B cell (primary cell): ENCODE results near the gene HAUS3. TPM values are rescaled to one million over a fixed set of nuclear protein-coding genes. Genes with fewer than 3 reads are reported as not detected.

Experiments used
- ATAC-seq: fragments of 200-7000 bp; cut with Tn5 transposase; one replicate; pipeline ENCODE4 v1.10.0; 2021; ENCODE audit warnings: low read depth, mild to moderate bottlenecking, moderate number of reproducible peaks, moderate library complexity
- CTCF ChIA-PET: fragments of 350-600 bp; sonication (Branson Sonifier 250); formaldehyde crosslinking; loops from one replicate; lab custom pipeline; 2021; ENCODE audit warnings: antibody characterized with exemption, inconsistent platforms; lab: Charles Lee
- POLR2A ChIA-PET: fragments of 350-600 bp; sonication (Branson Sonifier 250); formaldehyde crosslinking; loops from one replicate; lab custom pipeline; 2021; ENCODE audit warnings: antibody characterized with exemption; lab: Charles Lee
- DNase-seq: peaks from one replicate; pipeline ENCODE4 v3.0.0; 2013
- H2AFZ ChIP-seq: 2 replicates; pipeline ENCODE4 v1.6.1; 2012; ENCODE audit warnings: mild to moderate bottlenecking, low read depth, low read length; ENCODE audit not compliant: insufficient read depth, poor library complexity, severe bottlenecking
- H3K27ac ChIP-seq, 2 donors: 1 replicate in 1 of 2; 2 replicates in 1 of 2; pipeline ENCODE4 v1.5.1; 2012 to 2013; ENCODE audit warnings: low read length in 2 of 2, mild to moderate bottlenecking in 2 of 2, moderate library complexity in 1 of 2
- H3K27me3 ChIP-seq, 4 experiments: fragments of 200-600 bp in 1 of 4; sonication (generic) in 1 of 4; replicated peaks in 1 of 4; 1 replicate in 2 of 4; 2 replicates in 2 of 4; pipeline versions ENCODE4 v1.6.1 to v1.7.0; 2013 to 2016; ENCODE audit warnings: low read length in 3 of 4, mild to moderate bottlenecking in 2 of 4, mixed read lengths in 1 of 4, moderate library complexity in 1 of 4; ENCODE audit not compliant: insufficient read depth in 4 of 4, control insufficient read depth in 3 of 4; ENCODE audit errors: control extremely low read depth in 1 of 4
- H3K36me3 ChIP-seq, 2 experiments: replicated peaks in 1 of 2; 1 replicate in 1 of 2; 2 replicates in 1 of 2; pipeline versions ENCODE4 v1.6.1 to v1.7.1; 2013; ENCODE audit warnings: low read length in 1 of 2; ENCODE audit not compliant: insufficient read depth in 2 of 2, control insufficient read depth in 1 of 2; ENCODE audit errors: control extremely low read depth in 1 of 2, extremely low read depth in 1 of 2
- H3K4me1 ChIP-seq, 2 donors: fragments of 200-600 bp in 1 of 2; sonication (generic) in 1 of 2; 1 replicate in 1 of 2; 2 replicates in 1 of 2; pipeline versions ENCODE4 v1.5.1 to v1.6.1; 2013 to 2017; ENCODE audit warnings: low read length in 2 of 2; ENCODE audit not compliant: control insufficient read depth in 2 of 2, insufficient read depth in 2 of 2
- H3K4me2 ChIP-seq: replicated peaks from 2 replicates; pipeline ENCODE3; 2012; ENCODE audit warnings: mild to moderate bottlenecking, low read depth, low read length; ENCODE audit not compliant: poor library complexity, severe bottlenecking
- H3K4me3 ChIP-seq, 5 experiments: fragments of 200-600 bp in 1 of 5; sonication (generic) in 1 of 5; 1 replicate in 3 of 5; 2 replicates in 2 of 5; pipeline versions ENCODE4 v1.5.1 to v1.7.0; 2011 to 2016; ENCODE audit warnings: low read length in 4 of 5, mild to moderate bottlenecking in 4 of 5, low read depth in 2 of 5, control low read depth in 1 of 5, moderate library complexity in 1 of 5; ENCODE audit not compliant: insufficient read depth in 1 of 5; ENCODE audit errors: control extremely low read depth in 1 of 5, extremely low read depth in 1 of 5
- H3K79me2 ChIP-seq: fragments of 200-600 bp; sonication (generic); one replicate; pipeline ENCODE4 v1.6.0; 2016; ENCODE audit warnings: low read length; ENCODE audit not compliant: control insufficient read depth, insufficient read depth
- H3K9ac ChIP-seq: fragments of 200-600 bp; sonication (generic); 2 replicates; pipeline ENCODE4 v1.6.1; 2017; ENCODE audit warnings: mild to moderate bottlenecking, low read length, moderate library complexity
- H3K9me3 ChIP-seq, 3 donors: one replicate each; pipeline versions ENCODE4 v1.6.1 to v1.7.1; 2013; ENCODE audit warnings: low read length in 2 of 3; ENCODE audit not compliant: control insufficient read depth in 2 of 3, insufficient read depth in 1 of 3; ENCODE audit errors: control extremely low read depth in 1 of 3
- H4K20me1 ChIP-seq: 2 replicates; pipeline ENCODE4 v1.6.0; 2012; ENCODE audit warnings: mild to moderate bottlenecking, low read length; ENCODE audit not compliant: insufficient read depth, control insufficient read depth, poor library complexity, severe bottlenecking
- H3K27ac Mint-ChIP-seq: one replicate; pipeline ENCODE4 v1.8.0; 2021; ENCODE audit warnings: mixed read lengths
- H3K27me3 Mint-ChIP-seq: one replicate; pipeline ENCODE4 v1.8.0; 2021; ENCODE audit warnings: mixed read lengths
- H3K4me1 Mint-ChIP-seq: one replicate; pipeline ENCODE4 v1.8.0; 2021; ENCODE audit warnings: mixed read lengths
- H3K4me3 Mint-ChIP-seq: one replicate; pipeline ENCODE4 v1.8.0; 2021; ENCODE audit warnings: mixed read lengths
- H3K9me3 Mint-ChIP-seq: one replicate; pipeline ENCODE4 v1.8.0; 2022; ENCODE audit warnings: mixed read lengths; ENCODE audit not compliant: insufficient read depth
- EZH2 ChIP-seq: IDR thresholded peaks from 2 replicates; pipeline ENCODE4 v1.6.1; 2012; ENCODE audit warnings: borderline replicate concordance, low read depth, mild to moderate bottlenecking, moderate library complexity, low read length; ENCODE audit not compliant: insufficient read depth, poor library complexity, severe bottlenecking
- WGBS: methylation state at CpG from one replicate; pipeline ENCODE4 v1.1.5; 2013; ENCODE audit warnings: missing lambda C conversion rate; ENCODE audit not compliant: insufficient coverage; 5-methylcytosine and 5-hydroxymethylcytosine counted together
- intact Hi-C: fragments of 100-400 bp; cut with micrococcal nuclease; formaldehyde crosslinking; loops from one replicate; pipeline ENCODE4 v1.10.0; 2022
- polyA plus RNA-seq: library from polyadenylated mRNA; depleted of rRNA; stranded (reverse); fragments of >200 nt; gene quantifications from 2 replicates; pipeline ENCODE4 v1.2.3, GENCODE V29; 2012
- total RNA-seq, 2 donors: library from RNA; stranded (reverse); fragments of 120-200 nt in 1 of 2; gene quantifications; 1 replicate in 1 of 2; 2 replicates in 1 of 2; pipeline versions ENCODE4 v1.2.3 to v1.2.4, GENCODE V29; 2013 to 2022
- TF ChIP-seq, protein P1 (sequence below): fragments of 200-600 bp; IDR thresholded peaks from one replicate; pipeline ENCODE4 v1.8.0; 2022; ENCODE audit warnings: antibody characterized with exemption, mild to moderate bottlenecking

Gene HAUS3
- total and polyA plus RNA-seq, 2 donors (not counting 1 experiment from before 2014, with no cell fraction given): 8.2 to 26.5 TPM

- ATAC-seq (no peak), DNase-seq (no peak)
- Histone ChIP-seq H3K9me3 (no peaks in the 10 kb centered on the region), H3K79me2 (peaks cover 59% of the 10 kb centered on the region), H3K27ac (peak overlapping the region in 1 of 2 donors; percentile 67), H3K4me1 (peaks cover 23 to 47% of the 10 kb centered on the region in 2 donors), H3K36me3 (peaks cover 0 to 22% of the 10 kb centered on the region in 2 experiments), H3K4me2 (peak overlapping the region; percentile 99), H3K27me3 (no peaks in the 10 kb centered on the region), H3K4me3 (peak overlapping the region in 4 of 5 experiments; percentile 77 to 87 (median 84)), H3K9ac (peak overlapping the region; percentile 79), H4K20me1 (peaks cover 57% of the 10 kb centered on the region), H2AFZ (peak overlapping the region; percentile 56)
- POLR2A ChIA-PET: interaction anchor here (1.0 kb wide), 1 partner anchor 19 kb away, joined by 8 read pairs; the partner anchor contains the start of genes HAUS3 and POLN
- Mint-ChIP-seq H3K4me3 (peak overlapping the region; percentile 79), H3K9me3 (no peaks in the 10 kb centered on the region), H3K27ac (peak overlapping the region; percentile 68), H3K27me3 (no peaks in the 10 kb centered on the region), H3K4me1 (peaks cover 26% of the 10 kb centered on the region)
- TF ChIP-seq EZH2: no peak
- TF ChIP-seq, protein P1, sequence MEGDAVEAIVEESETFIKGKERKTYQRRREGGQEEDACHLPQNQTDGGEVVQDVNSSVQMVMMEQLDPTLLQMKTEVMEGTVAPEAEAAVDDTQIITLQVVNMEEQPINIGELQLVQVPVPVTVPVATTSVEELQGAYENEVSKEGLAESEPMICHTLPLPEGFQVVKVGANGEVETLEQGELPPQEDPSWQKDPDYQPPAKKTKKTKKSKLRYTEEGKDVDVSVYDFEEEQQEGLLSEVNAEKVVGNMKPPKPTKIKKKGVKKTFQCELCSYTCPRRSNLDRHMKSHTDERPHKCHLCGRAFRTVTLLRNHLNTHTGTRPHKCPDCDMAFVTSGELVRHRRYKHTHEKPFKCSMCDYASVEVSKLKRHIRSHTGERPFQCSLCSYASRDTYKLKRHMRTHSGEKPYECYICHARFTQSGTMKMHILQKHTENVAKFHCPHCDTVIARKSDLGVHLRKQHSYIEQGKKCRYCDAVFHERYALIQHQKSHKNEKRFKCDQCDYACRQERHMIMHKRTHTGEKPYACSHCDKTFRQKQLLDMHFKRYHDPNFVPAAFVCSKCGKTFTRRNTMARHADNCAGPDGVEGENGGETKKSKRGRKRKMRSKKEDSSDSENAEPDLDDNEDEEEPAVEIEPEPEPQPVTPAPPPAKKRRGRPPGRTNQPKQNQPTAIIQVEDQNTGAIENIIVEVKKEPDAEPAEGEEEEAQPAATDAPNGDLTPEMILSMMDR: no peak
- intact Hi-C loops: loop anchor here (10.0 kb wide), 1 partner anchor 434 kb away; no protein-coding TSS in a partner anchor
- CTCF ChIA-PET: interaction anchor here (1.3 kb wide), 1 partner anchor 30 kb away, joined by 3 read pairs; no protein-coding TSS in a partner anchor
- WGBS: 72% methylated on average over 23 of the region's 23 CpGs
These were observed 18.6 kb upstream of the HAUS3 start for GRCh38 chr4:2260344-2261109.
